ENCODE measurements around the gene FAR2.
A peak's percentile ranks its signal among the peaks of the same experiment; 100 is the strongest.
"Not testable (repeated sequence)": the region's sequence is repeated elsewhere in the genome, so short reads cannot be mapped to it uniquely, and the experiment has no call there.

FAR2 gene

DNA sequence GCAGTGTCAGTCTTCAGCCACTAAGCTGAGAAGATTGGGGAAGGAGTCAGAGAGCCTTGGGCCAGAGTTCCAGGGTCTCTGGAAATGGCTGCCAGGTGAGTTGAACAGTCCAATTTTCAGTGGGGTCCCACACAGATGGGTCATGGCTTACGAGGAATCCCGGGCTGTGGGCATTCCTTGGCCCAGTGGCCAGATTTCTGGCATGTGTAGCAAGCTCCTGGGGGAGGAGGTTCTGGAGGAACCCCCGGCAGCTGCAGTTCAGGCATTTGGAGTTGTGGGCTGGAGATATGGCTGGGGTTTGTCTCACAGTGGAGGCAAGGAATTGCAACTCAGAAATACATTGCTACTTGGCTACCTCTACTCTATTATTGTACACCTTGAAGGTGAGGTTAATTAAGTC, 10.8 kb upstream of the FAR2 start:
- not testable (repeated sequence) for H3K36me3 ChIP-seq (ENCODE audit: insufficient read depth, low read length); H3K27ac ChIP-seq (ENCODE audit: low read depth, low read length); H3K4me1 ChIP-seq (ENCODE audit: insufficient read depth, low read length); H3K9ac ChIP-seq (ENCODE audit: low read depth, low read length); H3K4me3 ChIP-seq (ENCODE audit: low read length); H3K27me3 ChIP-seq (ENCODE audit: insufficient read depth, low read length)
- H3K9me3 ChIP-seq (ENCODE audit: insufficient read depth, low read depth, low read length): peaks cover 22% of the 10 kb centered on the region
- 92% methylated on average over 3 of the region's 3 CpGs for WGBS

DNA sequence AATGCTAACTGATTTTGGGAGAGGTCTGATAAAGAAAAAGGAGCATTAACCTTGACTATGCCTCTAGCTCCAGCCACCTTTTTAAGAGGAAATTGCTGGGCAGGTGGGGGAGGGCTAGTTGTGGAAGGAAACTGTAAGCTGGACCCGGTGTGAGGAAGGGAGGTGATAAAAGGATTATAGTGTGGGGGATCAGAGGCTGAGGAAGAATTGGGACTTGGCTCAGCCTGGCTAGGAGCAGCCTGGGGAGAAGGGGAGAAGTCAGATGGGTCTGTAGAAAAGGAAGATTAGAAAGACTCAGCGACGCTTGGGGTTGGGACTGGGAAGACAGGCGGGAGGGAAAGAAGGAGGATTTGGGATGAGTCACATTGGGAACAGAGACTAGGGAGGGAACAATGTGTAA, 10.2 kb upstream of the FAR2 start:
- H3K27me3 ChIP-seq (ENCODE audit: insufficient read depth, low read length); H3K4me3 ChIP-seq (ENCODE audit: low read length); H3K27ac ChIP-seq (ENCODE audit: low read depth, low read length); H3K36me3 ChIP-seq (ENCODE audit: insufficient read depth, low read length); H3K9ac ChIP-seq (ENCODE audit: low read depth, low read length); H3K4me1 ChIP-seq (ENCODE audit: insufficient read depth, low read length): not testable (repeated sequence)
- 82% methylated on average over 4 of the region's 4 CpGs for WGBS
- peaks cover 16% of the 10 kb centered on the region for H3K9me3 ChIP-seq (ENCODE audit: insufficient read depth, low read depth, low read length)

DNA sequence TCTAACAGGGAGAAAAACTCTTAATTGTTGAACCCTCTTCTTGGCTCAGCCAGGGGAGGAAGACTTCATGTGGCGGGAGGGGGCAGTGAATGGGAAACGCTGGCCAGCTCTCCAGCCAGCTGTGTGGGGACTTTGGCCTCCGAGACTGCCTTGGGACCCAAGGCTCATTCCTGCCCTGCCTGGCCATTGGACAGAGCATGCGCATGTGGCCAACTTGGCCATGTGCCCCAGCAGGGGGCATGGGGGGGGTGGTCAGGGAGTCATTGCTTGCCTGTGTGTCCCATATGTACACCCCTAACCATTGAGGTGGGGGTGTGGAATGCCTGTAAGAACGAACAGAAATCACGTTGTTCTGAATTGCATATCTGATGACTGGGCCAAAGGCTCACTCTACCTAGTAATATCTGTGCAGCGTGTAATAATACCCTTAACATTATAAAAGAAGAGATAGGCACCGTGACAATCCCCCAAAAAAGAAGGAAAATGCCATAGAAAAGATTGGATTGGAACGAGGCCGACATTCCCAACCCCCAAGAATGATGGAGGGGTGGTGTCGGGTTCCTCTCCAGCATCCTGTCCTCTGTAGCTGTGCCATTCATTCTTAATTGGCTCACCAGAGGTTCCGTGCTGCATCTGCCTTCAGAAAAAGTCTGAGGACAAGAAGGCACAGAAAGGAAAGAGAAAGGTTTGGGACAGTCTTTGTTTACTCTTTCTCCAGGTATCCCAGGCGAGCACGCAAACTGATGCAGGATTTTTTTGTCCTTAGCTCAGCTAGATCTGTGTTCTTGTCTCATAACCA, 3.5 kb upstream of the FAR2 start:
- Histone ChIP-seq H3K4me1 (ENCODE audit: insufficient read depth, low read length) (peaks cover 16% of the 10 kb centered on the region; the same call in 1 of the 2 replicates), H3K9ac (ENCODE audit: low read depth, low read length) (no peak overlapping the region), H3K4me3 (ENCODE audit: low read length) (no peak overlapping the region), H3K9me3 (ENCODE audit: insufficient read depth, low read depth, low read length) (peaks cover 14% of the 10 kb centered on the region), H3K27ac (ENCODE audit: low read depth, low read length) (no peak overlapping the region), H3K36me3 (ENCODE audit: insufficient read depth, low read length) (no peaks in the 10 kb centered on the region), H3K27me3 (ENCODE audit: insufficient read depth, low read length) (peaks cover 27% of the 10 kb centered on the region)
- WGBS: 89% methylated on average over 14 of the region's 14 CpGs

DNA sequence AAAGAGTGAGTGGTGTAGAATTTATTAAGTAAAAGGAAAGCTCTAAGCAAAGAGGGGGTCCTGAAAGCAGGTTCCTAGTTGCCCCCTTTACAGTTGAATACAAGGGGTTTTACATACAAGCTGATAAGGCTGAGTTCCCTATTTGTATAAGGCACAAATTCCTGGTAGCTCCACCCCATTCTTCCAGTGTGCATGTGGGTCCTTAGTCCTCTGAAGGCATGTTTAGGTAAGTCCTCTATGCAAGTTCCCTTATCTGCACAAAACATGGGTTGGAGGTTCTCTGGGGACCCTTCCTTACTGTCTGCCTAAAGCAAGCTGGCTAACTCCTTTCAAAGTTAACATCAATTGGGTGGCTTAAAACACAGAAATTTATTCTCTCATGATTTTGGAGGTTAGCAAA, 2.9 kb upstream of the FAR2 start:
- Histone ChIP-seq H3K4me3 (ENCODE audit: low read length) (no peak overlapping the region), H3K36me3 (ENCODE audit: insufficient read depth, low read length) (no peaks in the 10 kb centered on the region), H3K27me3 (ENCODE audit: insufficient read depth, low read length) (peaks cover 30% of the 10 kb centered on the region), H3K9ac (ENCODE audit: low read depth, low read length) (no peak overlapping the region), H3K27ac (ENCODE audit: low read depth, low read length) (no peak overlapping the region), H3K4me1 (ENCODE audit: insufficient read depth, low read length) (peaks cover 16% of the 10 kb centered on the region; the same call in 1 of the 2 replicates), H3K9me3 (ENCODE audit: insufficient read depth, low read depth, low read length) (peaks cover 14% of the 10 kb centered on the region)

DNA sequence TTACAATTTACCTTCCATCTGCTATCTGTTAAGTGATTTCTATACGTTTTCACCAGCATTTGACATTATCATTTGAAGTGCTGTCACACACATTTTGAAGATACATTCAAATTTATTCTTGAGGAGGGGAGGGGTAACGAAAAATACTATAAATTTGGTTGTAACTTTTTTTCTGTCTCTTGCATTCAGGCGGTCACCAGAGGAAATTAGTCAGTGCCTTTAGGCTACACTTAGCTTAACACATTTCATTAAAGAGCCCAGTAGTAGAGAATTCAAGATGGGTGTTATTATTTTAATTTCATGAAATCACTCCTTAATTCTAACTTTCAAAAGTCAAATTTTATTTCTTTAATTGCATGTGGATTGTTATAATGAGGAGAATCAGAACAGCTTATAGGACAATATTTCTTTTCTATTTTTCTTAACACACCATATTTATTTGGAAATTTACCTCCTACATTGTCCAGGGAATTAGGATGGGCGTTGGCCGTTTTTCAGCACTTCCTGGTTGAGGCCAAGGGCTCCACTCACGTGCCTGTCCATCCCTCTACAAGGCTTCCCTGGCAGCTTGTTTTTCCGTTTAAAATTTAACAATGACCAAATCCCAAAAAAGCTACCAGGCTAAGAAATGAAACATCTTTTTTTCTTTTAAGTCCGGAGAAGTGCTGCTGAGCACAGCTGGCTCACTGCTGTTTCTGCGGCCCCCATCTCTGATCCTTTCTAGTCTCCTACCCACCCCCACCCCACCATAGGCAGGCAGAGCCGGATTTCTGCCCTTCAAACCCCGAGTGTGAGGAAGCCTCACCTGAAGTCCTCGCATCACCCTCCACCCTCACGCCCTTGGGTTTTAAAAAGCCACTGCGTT, 1.1 kb upstream of the FAR2 start:
- no peak overlapping the region for H3K27ac ChIP-seq (ENCODE audit: low read depth, low read length)

DNA sequence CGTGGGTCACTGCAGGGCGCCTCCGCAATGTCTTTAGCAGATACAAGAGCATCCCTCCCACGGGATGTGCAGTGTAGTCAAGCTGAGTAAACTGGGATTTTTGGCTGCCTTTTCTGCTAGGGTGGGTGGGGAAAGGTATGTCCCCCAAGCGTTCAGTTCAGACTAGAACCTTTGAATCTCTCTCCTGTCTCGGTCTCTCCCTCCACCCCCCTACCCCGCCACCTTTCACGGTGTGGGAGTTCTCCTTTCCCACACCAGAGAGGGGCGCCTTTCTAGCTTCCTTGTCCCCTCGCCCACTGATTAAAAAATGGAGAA, 525 bp upstream of the FAR2 start:
- Histone ChIP-seq H3K27me3 (ENCODE audit: insufficient read depth, low read length) (peaks cover 30% of the 10 kb centered on the region), H3K9me3 (ENCODE audit: insufficient read depth, low read depth, low read length) (no peaks in the 10 kb centered on the region), H3K4me3 (ENCODE audit: low read length) (peak overlapping the region; percentile 71), H3K9ac (ENCODE audit: low read depth, low read length) (peak overlapping the region; percentile 80), H3K36me3 (ENCODE audit: insufficient read depth, low read length) (no peaks in the 10 kb centered on the region), H3K4me1 (ENCODE audit: insufficient read depth, low read length) (peaks cover 30% of the 10 kb centered on the region), H3K27ac (ENCODE audit: low read depth, low read length) (peak overlapping the region; percentile 7; the same call in 1 of the 2 replicates)
- WGBS: 9% methylated on average over 9 of the region's 10 CpGs

More for the DNA sequence above, 1.1 kb upstream of the FAR2 start:
- peak overlapping the region; percentile 80 for H3K9ac ChIP-seq (ENCODE audit: low read depth, low read length)
- WGBS: 21% methylated on average over 12 of the region's 14 CpGs
- H3K4me3 ChIP-seq (ENCODE audit: low read length): peak overlapping the region; percentile 71
- H3K27me3 ChIP-seq (ENCODE audit: insufficient read depth, low read length): peaks cover 30% of the 10 kb centered on the region
- no peaks in the 10 kb centered on the region for H3K9me3 ChIP-seq (ENCODE audit: insufficient read depth, low read depth, low read length)
- H3K36me3 ChIP-seq (ENCODE audit: insufficient read depth, low read length): no peaks in the 10 kb centered on the region
- peaks cover 24% of the 10 kb centered on the region for H3K4me1 ChIP-seq (ENCODE audit: insufficient read depth, low read length)

DNA sequence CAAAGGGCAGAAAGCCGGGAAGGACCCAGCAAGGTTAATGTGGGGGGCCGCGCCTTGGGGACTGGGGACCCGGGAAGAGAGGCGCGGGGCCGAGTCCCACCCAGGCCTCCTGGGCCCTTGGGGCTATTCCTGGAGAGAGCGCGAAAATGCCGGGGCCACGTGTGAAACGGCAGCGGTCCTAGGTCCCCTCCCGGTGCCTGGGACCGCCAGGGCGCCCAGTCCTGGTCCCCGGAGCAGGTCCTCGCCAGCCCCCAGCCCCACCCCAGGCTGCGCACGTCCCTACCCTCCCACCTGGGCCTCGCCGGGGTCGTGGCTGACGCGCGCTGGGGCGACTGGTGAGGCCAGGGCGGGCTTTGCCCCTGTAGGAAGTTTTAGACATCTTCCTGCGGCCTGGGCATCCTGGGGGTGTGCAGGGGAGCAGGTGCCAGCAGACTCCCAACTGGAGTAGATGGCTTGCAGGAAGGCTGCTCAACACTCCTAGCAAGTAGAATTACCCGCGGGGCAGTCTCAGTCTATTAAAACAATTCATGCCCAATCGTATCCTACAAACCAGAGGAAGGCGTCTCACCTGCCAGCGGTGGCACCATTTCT, 708 bp downstream of the FAR2 start:
- H3K27ac ChIP-seq (ENCODE audit: low read depth, low read length): peak overlapping the region; percentile 13; the same call in 1 of the 2 replicates
- H3K9me3 ChIP-seq (ENCODE audit: insufficient read depth, low read depth, low read length): no peaks in the 10 kb centered on the region
- WGBS: 10% methylated on average over 34 of the region's 34 CpGs
- peak overlapping the region; percentile 80 for H3K9ac ChIP-seq (ENCODE audit: low read depth, low read length)
- peak overlapping the region; percentile 71 for H3K4me3 ChIP-seq (ENCODE audit: low read length)
- no peaks in the 10 kb centered on the region for H3K36me3 ChIP-seq (ENCODE audit: insufficient read depth, low read length)
- H3K4me1 ChIP-seq (ENCODE audit: insufficient read depth, low read length): peaks cover 31% of the 10 kb centered on the region
- H3K27me3 ChIP-seq (ENCODE audit: insufficient read depth, low read length): peaks cover 30% of the 10 kb centered on the region

DNA sequence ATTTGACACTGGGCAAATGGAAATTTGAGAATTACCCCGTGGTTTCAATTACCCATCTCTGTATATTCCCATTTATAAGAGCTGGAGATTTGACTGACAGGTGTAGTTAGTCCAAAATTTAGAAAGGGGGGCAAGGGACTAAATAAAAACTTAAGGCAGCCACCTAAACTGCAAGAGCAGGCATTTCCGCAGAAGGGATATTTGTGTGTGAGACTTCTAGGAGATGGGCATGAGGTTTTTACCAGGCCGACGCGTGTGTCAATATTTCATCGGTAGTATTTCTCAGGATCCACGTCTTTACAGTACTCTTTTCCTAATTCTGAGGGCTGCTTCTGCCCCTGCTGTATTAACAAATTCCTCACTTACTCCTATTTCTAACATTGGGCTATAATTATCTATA, 1.4 kb downstream of the FAR2 start:
- H3K4me1 ChIP-seq (ENCODE audit: insufficient read depth, low read length): peaks cover 35% of the 10 kb centered on the region
- WGBS: 94% methylated on average over 6 of the region's 7 CpGs
- no peaks in the 10 kb centered on the region for H3K36me3 ChIP-seq (ENCODE audit: insufficient read depth, low read length)
- H3K9me3 ChIP-seq (ENCODE audit: insufficient read depth, low read depth, low read length): no peaks in the 10 kb centered on the region
- no peak overlapping the region for H3K27ac ChIP-seq (ENCODE audit: low read depth, low read length)
- H3K27me3 ChIP-seq (ENCODE audit: insufficient read depth, low read length): peaks cover 30% of the 10 kb centered on the region
- H3K4me3 ChIP-seq (ENCODE audit: low read length): peak overlapping the region; percentile 71
- H3K9ac ChIP-seq (ENCODE audit: low read depth, low read length): no peak overlapping the region

DNA sequence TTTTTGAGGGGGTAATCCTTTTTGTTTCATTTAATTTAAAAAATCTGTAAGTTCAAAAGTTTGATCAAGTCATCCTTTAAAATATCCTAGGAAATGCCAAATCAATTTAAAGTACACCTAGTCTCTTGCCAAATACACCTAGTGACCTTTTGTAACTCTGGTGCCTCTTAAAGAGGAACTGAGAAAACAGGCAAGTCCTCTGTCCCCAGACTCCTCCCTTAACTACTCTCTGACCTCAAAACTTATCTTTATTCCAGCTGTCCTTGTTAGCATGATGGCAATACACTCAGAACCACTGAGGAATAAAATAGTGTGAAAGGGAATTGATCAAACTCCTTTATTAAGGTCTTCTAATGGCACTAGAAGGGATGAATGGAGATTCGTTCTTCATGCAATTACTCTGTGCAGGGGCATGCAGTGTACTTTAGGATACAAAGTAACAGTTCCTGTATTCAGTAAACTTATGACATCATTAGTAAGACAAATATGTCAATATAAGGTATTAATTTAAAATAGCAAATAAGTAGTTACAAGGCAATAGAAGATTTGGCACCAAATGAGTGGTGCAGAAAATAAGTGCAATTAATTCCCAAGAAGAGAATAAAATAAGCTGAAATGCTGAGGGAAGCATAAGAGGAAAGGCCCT, 3.3 kb downstream of the FAR2 start:
- Histone ChIP-seq H3K4me1 (ENCODE audit: insufficient read depth, low read length) (peaks cover 35% of the 10 kb centered on the region), H3K27me3 (ENCODE audit: insufficient read depth, low read length) (peaks cover 30% of the 10 kb centered on the region), H3K36me3 (ENCODE audit: insufficient read depth, low read length) (no peaks in the 10 kb centered on the region), H3K27ac (ENCODE audit: low read depth, low read length) (no peak overlapping the region), H3K4me3 (ENCODE audit: low read length) (no peak overlapping the region), H3K9me3 (ENCODE audit: insufficient read depth, low read depth, low read length) (no peaks in the 10 kb centered on the region), H3K9ac (ENCODE audit: low read depth, low read length) (no peak overlapping the region)
- WGBS: 91% methylated on average over 1 of the region's 1 CpG

DNA sequence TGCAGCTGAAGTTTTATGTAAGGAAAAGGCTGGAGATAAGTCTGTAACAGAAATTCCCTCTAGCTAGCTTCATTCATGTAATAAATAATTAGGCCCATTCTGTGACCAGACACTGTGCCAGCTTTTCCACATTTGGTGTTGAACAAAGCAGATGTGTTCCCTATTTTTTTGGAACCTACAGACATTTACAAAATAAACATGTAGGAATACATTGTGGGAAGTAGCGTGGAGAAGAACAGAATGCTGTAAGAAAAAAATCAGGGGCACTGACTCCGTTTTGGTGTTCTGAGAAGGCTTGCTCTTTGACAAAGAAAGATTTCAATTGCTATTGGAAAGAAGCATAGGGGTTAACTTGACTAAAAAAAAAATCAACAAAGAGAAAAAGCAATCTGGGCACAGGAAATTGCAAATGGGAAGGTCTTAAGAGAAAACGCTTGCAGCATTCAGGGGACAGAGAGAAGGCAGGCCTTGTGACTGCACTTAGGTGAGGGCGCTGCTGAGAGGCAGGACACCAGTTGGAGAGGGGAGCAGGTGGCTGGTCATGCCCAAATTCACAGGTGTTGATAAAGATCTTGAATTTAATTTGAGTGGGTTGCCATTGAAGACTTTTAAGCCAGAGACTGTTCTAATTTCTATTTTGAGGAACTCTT, 4.0 kb downstream of the FAR2 start:
- H3K36me3 ChIP-seq (ENCODE audit: insufficient read depth, low read length): no peaks in the 10 kb centered on the region
- no peak overlapping the region; the same call in 1 of the 2 replicates for H3K9ac ChIP-seq (ENCODE audit: low read depth, low read length)
- no peaks in the 10 kb centered on the region for H3K9me3 ChIP-seq (ENCODE audit: insufficient read depth, low read depth, low read length)
- peaks cover 30% of the 10 kb centered on the region for H3K4me1 ChIP-seq (ENCODE audit: insufficient read depth, low read length)
- H3K27ac ChIP-seq (ENCODE audit: low read depth, low read length): no peak overlapping the region
- H3K4me3 ChIP-seq (ENCODE audit: low read length): no peak overlapping the region
- 28% methylated on average over 4 of the region's 4 CpGs for WGBS
- peaks cover 28% of the 10 kb centered on the region for H3K27me3 ChIP-seq (ENCODE audit: insufficient read depth, low read length)
